HepG2 (cell line): ENCODE data around the gene VPS9D1. TPM values are rescaled to one million over a fixed set of nuclear protein-coding genes. Genes with fewer than 3 reads are reported as not detected.

ENCODE experiments used
- BHLHE40 ChIP-seq: IDR thresholded peaks from 2 replicates; pipeline ENCODE4 v1.6.1; 2011; ENCODE audit warnings: low read length, improper control_type of control experiment
- E2F2 ChIP-seq: sonication (generic); formaldehyde crosslinking; IDR thresholded peaks from 2 replicates; pipeline ENCODE4 v1.4.0; 2020; ENCODE audit warnings: missing genetic modification reagents, borderline replicate concordance
- EED ChIP-seq: sonication (generic); formaldehyde crosslinking; IDR thresholded peaks from 2 replicates; pipeline ENCODE4 v1.5.0; 2020; ENCODE audit warnings: mild to moderate bottlenecking, missing genetic modification reagents
- MED1 ChIP-seq: sonication (generic); formaldehyde crosslinking; IDR thresholded peaks from 2 replicates; pipeline ENCODE4 v1.4.0; 2020; ENCODE audit warnings: missing genetic modification reagents
- MTA1 ChIP-seq: sonication (generic); formaldehyde crosslinking; IDR thresholded peaks from 2 replicates; pipeline ENCODE4 v1.4.0; 2020; ENCODE audit warnings: missing genetic modification reagents, mild to moderate bottlenecking, borderline replicate concordance
- MYC ChIP-seq: sonication (generic); formaldehyde crosslinking; IDR thresholded peaks from 2 replicates; pipeline ENCODE4 v1.9.0; 2021; ENCODE audit warnings: missing genetic modification reagents, borderline replicate concordance
- PRDM10 ChIP-seq: sonication (generic); formaldehyde crosslinking; IDR thresholded peaks from 2 replicates; pipeline ENCODE4 v1.4.0; 2020; ENCODE audit warnings: low read depth, missing genetic modification reagents
- RARG ChIP-seq: sonication (generic); formaldehyde crosslinking; IDR thresholded peaks from 2 replicates; pipeline ENCODE4 v1.4.0; 2020; ENCODE audit warnings: low read depth, mild to moderate bottlenecking, missing genetic modification reagents
- SAP130 ChIP-seq: IDR thresholded peaks from 2 replicates; pipeline ENCODE4 v1.6.1; 2016; ENCODE audit warnings: low read depth
- SIX1 ChIP-seq: sonication (generic); formaldehyde crosslinking; IDR thresholded peaks from 2 replicates; pipeline ENCODE4 v1.4.0; 2020; ENCODE audit warnings: missing genetic modification reagents, borderline replicate concordance
- ZBTB10 ChIP-seq: sonication (generic); formaldehyde crosslinking; IDR thresholded peaks from 2 replicates; pipeline ENCODE4 v1.4.0; 2020; ENCODE audit warnings: missing genetic modification reagents, borderline replicate concordance
- ZNF337 ChIP-seq: sonication (generic); formaldehyde crosslinking; IDR thresholded peaks from 2 replicates; pipeline ENCODE4 v1.5.1; 2020; ENCODE audit warnings: missing genetic modification reagents, low read depth, mild to moderate bottlenecking, borderline replicate concordance
- ZNF598 ChIP-seq: sonication (generic); formaldehyde crosslinking; IDR thresholded peaks from 2 replicates; pipeline ENCODE4 v1.5.1; 2020; ENCODE audit warnings: mild to moderate bottlenecking, missing genetic modification reagents, borderline replicate concordance
- polyA plus RNA-seq, 8 experiments: library from polyadenylated mRNA; depleted of rRNA in 3 of 8; stranded (reverse) in 7 of 8; unstranded in 1 of 8; fragments of >200 nt; fragmentation: Illumina TruSeq in 4 of 8; extraction: Trizol in 4 of 8; gene quantifications; 2 replicates each; pipeline versions ENCODE4 v1.2.1 to v1.2.3, GENCODE V29; 2011 to 2016; ENCODE audit warnings: low read depth in 4 of 8, missing spikeins in 1 of 8, mixed read lengths in 1 of 8; ENCODE audit not compliant: insufficient read depth in 1 of 8
- total RNA-seq, 5 experiments: library from RNA; depleted of rRNA; stranded (reverse); fragments of >200 nt; fragmentation: Illumina TruSeq; extraction: Trizol; gene quantifications; 2 replicates each; pipeline ENCODE4 v1.2.3, GENCODE V29; 2016; ENCODE audit warnings: low read depth in 1 of 5
- TF ChIP-seq, protein P1 (sequence below): sonication (generic); formaldehyde crosslinking; IDR thresholded peaks from 2 replicates; pipeline ENCODE4 v1.5.1; 2020; ENCODE audit warnings: mild to moderate bottlenecking, missing genetic modification reagents, moderate library complexity
- TF ChIP-seq, protein P2 (sequence below): sonication (generic); formaldehyde crosslinking; IDR thresholded peaks from 2 replicates; pipeline ENCODE4 v1.4.0; 2020; ENCODE audit warnings: missing genetic modification reagents, borderline replicate concordance

Gene VPS9D1
- total and polyA plus RNA-seq, 2 of the 13 experiments (the other 11 are each of a cell fraction or from before 2014, with no cell fraction given), result 10.1 to 13.2 TPM

GRCh38 chr16:89657442-89658220 lies 63.1 kb downstream of the VPS9D1 start, which contains the start of the genes CHMP1A and SPATA33 (continued):
- TF ChIP-seq ZBTB10 (CRISPR knock-in tag) (0 out of 2 replicates have a peak, but pooled peaks have one; percentile 55), MTA1 (CRISPR knock-in tag) (peak; percentile 25; the same call in 1 of the 2 replicates), MYC (CRISPR knock-in tag) (peak; percentile 67), BHLHE40 (no peak), MED1 (peak; percentile 69), EED (CRISPR knock-in tag) (no peak; the same call in none of the 2 replicates), SAP130 (CRISPR knock-in tag) (peak; percentile 99), PRDM10 (CRISPR knock-in tag) (0 out of 2 replicates have a peak, but pooled peaks have one; percentile 16), ZNF337 (CRISPR knock-in tag) (0 out of 2 replicates have a peak, but pooled peaks have one; percentile 30), RARG (CRISPR knock-in tag) (no peak), E2F2 (CRISPR knock-in tag) (peak; percentile 65; the same call in 1 of the 2 replicates), ZNF598 (CRISPR knock-in tag) (no peak), SIX1 (CRISPR knock-in tag) (no peak)
- TF ChIP-seq, protein P1, sequence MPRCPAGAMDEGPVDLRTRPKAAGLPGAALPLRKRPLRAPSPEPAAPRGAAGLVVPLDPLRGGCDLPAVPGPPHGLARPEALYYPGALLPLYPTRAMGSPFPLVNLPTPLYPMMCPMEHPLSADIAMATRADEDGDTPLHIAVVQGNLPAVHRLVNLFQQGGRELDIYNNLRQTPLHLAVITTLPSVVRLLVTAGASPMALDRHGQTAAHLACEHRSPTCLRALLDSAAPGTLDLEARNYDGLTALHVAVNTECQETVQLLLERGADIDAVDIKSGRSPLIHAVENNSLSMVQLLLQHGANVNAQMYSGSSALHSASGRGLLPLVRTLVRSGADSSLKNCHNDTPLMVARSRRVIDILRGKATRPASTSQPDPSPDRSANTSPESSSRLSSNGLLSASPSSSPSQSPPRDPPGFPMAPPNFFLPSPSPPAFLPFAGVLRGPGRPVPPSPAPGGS (CRISPR knock-in tag), result peak; percentile 97
- TF ChIP-seq, protein P2, sequence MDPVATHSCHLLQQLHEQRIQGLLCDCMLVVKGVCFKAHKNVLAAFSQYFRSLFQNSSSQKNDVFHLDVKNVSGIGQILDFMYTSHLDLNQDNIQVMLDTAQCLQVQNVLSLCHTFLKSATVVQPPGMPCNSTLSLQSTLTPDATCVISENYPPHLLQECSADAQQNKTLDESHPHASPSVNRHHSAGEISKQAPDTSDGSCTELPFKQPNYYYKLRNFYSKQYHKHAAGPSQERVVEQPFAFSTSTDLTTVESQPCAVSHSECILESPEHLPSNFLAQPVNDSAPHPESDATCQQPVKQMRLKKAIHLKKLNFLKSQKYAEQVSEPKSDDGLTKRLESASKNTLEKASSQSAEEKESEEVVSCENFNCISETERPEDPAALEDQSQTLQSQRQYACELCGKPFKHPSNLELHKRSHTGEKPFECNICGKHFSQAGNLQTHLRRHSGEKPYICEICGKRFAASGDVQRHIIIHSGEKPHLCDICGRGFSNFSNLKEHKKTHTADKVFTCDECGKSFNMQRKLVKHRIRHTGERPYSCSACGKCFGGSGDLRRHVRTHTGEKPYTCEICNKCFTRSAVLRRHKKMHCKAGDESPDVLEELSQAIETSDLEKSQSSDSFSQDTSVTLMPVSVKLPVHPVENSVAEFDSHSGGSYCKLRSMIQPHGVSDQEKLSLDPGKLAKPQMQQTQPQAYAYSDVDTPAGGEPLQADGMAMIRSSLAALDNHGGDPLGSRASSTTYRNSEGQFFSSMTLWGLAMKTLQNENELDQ (CRISPR knock-in tag), result no peak
